22Rv1 (cell line): ENCODE results near the gene PCDHGA7.

ENCODE experiments used
- ZFX ChIP-seq: fragments of 450-650 bp; IDR thresholded peaks from 2 replicates; pipeline ENCODE4 v1.6.1; 2017; ENCODE audit warnings: antibody characterized with exemption, borderline replicate concordance
- TF ChIP-seq, protein P1 (sequence below): fragments of 450-650 bp; IDR thresholded peaks from 2 replicates; pipeline ENCODE4 v1.5.1; 2017; ENCODE audit warnings: mild to moderate bottlenecking

DNA sequence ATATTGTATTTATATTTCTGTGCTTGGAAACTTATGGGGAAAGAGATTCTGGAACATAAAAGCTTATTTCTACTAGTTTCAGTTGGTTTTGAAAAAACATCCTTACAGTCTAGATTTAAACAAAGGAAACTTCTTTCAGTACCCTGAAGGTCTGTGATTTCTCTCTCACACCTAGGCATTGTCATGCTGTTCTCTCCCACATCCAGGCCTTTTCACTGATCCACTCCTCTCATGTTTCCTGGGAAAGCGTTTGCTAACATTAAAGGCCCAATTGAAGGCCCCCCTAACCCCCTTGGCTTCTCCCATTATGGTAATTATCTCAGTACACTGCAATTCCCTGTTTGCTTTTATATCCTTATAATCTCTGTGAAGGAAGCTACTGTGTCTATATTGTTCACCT lies 39.8 kb upstream of the PCDHGA7 start:
- TF ChIP-seq, protein P1, sequence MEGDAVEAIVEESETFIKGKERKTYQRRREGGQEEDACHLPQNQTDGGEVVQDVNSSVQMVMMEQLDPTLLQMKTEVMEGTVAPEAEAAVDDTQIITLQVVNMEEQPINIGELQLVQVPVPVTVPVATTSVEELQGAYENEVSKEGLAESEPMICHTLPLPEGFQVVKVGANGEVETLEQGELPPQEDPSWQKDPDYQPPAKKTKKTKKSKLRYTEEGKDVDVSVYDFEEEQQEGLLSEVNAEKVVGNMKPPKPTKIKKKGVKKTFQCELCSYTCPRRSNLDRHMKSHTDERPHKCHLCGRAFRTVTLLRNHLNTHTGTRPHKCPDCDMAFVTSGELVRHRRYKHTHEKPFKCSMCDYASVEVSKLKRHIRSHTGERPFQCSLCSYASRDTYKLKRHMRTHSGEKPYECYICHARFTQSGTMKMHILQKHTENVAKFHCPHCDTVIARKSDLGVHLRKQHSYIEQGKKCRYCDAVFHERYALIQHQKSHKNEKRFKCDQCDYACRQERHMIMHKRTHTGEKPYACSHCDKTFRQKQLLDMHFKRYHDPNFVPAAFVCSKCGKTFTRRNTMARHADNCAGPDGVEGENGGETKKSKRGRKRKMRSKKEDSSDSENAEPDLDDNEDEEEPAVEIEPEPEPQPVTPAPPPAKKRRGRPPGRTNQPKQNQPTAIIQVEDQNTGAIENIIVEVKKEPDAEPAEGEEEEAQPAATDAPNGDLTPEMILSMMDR, result no peak
- TF ChIP-seq ZFX, result no peak
